Measurements from ENCODE around the gene KLRF2.

DNA sequence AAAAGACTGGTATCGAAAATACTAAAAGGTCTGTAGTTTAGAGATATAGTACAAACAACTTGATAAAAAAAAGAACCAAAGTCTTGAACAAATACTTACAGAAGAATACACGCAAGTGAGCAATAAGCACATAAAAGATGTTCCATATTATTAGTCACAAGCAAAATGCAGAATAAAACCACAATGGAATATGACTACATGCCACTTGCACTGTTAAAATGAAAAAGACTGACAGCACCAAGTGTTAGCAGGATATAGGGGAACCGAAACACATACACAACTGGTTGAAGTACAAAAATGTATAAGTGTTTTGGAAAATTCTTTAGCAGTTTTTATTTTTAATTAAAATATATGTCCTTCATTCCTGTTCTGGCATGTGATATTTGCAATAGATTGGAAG is 47.3 kb downstream of the KLRF2 start:
- TF ChIP-seq, protein P1, sequence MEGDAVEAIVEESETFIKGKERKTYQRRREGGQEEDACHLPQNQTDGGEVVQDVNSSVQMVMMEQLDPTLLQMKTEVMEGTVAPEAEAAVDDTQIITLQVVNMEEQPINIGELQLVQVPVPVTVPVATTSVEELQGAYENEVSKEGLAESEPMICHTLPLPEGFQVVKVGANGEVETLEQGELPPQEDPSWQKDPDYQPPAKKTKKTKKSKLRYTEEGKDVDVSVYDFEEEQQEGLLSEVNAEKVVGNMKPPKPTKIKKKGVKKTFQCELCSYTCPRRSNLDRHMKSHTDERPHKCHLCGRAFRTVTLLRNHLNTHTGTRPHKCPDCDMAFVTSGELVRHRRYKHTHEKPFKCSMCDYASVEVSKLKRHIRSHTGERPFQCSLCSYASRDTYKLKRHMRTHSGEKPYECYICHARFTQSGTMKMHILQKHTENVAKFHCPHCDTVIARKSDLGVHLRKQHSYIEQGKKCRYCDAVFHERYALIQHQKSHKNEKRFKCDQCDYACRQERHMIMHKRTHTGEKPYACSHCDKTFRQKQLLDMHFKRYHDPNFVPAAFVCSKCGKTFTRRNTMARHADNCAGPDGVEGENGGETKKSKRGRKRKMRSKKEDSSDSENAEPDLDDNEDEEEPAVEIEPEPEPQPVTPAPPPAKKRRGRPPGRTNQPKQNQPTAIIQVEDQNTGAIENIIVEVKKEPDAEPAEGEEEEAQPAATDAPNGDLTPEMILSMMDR (IDR thresholded peaks at IDR 0.05; ENCODE audit: low read depth, low read length, missing input control): no peak
- TF ChIP-seq SP1 (IDR thresholded peaks at IDR 0.05) (no peak), TAF1 (conservative IDR thresholded peaks at IDR 0.05) (no peak), RXRA (IDR thresholded peaks at IDR 0.05) (no peak), RAD21 (IDR thresholded peaks at IDR 0.05) (no peak), YY1 (IDR thresholded peaks at IDR 0.05) (no peak), JUND (IDR thresholded peaks at IDR 0.05) (no peak), FOXA1 (IDR thresholded peaks at IDR 0.05) (no peak), EGR1 (IDR thresholded peaks at IDR 0.05; ENCODE audit: low read depth in 2 of 2) (no peak)
- TF ChIP-seq, protein P2, sequence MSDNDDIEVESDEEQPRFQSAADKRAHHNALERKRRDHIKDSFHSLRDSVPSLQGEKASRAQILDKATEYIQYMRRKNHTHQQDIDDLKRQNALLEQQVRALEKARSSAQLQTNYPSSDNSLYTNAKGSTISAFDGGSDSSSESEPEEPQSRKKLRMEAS (IDR thresholded peaks at IDR 0.05): no peak
